ENCODE data around the gene ANKRD10.

ANKRD10 gene

GRCh38 chr13:110913322-110914080, 1.4 kb downstream of the ANKRD10 start:
- H3K27me3 Mint-ChIP-seq: no peaks in the 10 kb centered on the region
- no peak for DNase-seq
- H3K9me3 Mint-ChIP-seq: no peaks in the 10 kb centered on the region
- peaks cover 63% of the 10 kb centered on the region for H3K4me1 Mint-ChIP-seq (ENCODE audit: low read depth)
- H3K36me3 Mint-ChIP-seq (ENCODE audit: low read depth): peaks cover 65% of the 10 kb centered on the region
- peak overlapping the region; percentile 89 for H3K4me3 Mint-ChIP-seq
- H3K27ac Mint-ChIP-seq: peak overlapping the region; percentile 93

- Mint-ChIP-seq H3K27ac (peak overlapping the region; percentile 93), H3K4me3 (peak overlapping the region; percentile 89), H3K4me1 (ENCODE audit: low read depth) (peaks cover 70% of the 10 kb centered on the region)
Measured at GRCh38 chr13:110912651-110913051, 2.2 kb downstream of the ANKRD10 start.

GRCh38 chr13:110911880-110912279, 3.0 kb downstream of the ANKRD10 start:
- Mint-ChIP-seq H3K4me3 (peak overlapping the region; percentile 89), H3K27ac (peak overlapping the region; percentile 93), H3K27me3 (no peaks in the 10 kb centered on the region), H3K4me1 (ENCODE audit: low read depth) (peaks cover 71% of the 10 kb centered on the region), H3K36me3 (ENCODE audit: low read depth) (peaks cover 68% of the 10 kb centered on the region), H3K9me3 (no peaks in the 10 kb centered on the region)
- no peak for DNase-seq

More at GRCh38 chr13:110912651-110913051, 2.2 kb downstream of the ANKRD10 start:
- DNase-seq: no peak
- no peaks in the 10 kb centered on the region for H3K27me3 Mint-ChIP-seq
- peaks cover 66% of the 10 kb centered on the region for H3K36me3 Mint-ChIP-seq (ENCODE audit: low read depth)
- no peaks in the 10 kb centered on the region for H3K9me3 Mint-ChIP-seq

GRCh38 chr13:110910013-110910890, 4.6 kb downstream of the ANKRD10 start:
- no peak for DNase-seq
- H3K9me3 Mint-ChIP-seq: no peaks in the 10 kb centered on the region
- H3K27me3 Mint-ChIP-seq: no peaks in the 10 kb centered on the region
- H3K4me1 Mint-ChIP-seq (ENCODE audit: low read depth): peaks cover 76% of the 10 kb centered on the region
- peak overlapping the region; percentile 37 for H3K27ac Mint-ChIP-seq
- no peak overlapping the region for H3K4me3 Mint-ChIP-seq
- peaks cover 84% of the 10 kb centered on the region for H3K36me3 Mint-ChIP-seq (ENCODE audit: low read depth)

- peaks cover 95% of the 10 kb centered on the region for H3K36me3 Mint-ChIP-seq (ENCODE audit: low read depth)
Measured at GRCh38 chr13:110907951-110908898, 6.6 kb downstream of the ANKRD10 start.

GRCh38 chr13:110907301-110907700, 7.6 kb downstream of the ANKRD10 start:
- peaks cover 94% of the 10 kb centered on the region for H3K36me3 Mint-ChIP-seq (ENCODE audit: low read depth)
- peak overlapping the region; percentile 28 for H3K27ac Mint-ChIP-seq
- DNase-seq: no peak
- peaks cover 68% of the 10 kb centered on the region for H3K4me1 Mint-ChIP-seq (ENCODE audit: low read depth)
- no peak overlapping the region for H3K4me3 Mint-ChIP-seq
- H3K9me3 Mint-ChIP-seq: no peaks in the 10 kb centered on the region
- no peaks in the 10 kb centered on the region for H3K27me3 Mint-ChIP-seq

More at GRCh38 chr13:110907951-110908898, 6.6 kb downstream of the ANKRD10 start:
- Mint-ChIP-seq H3K27me3 (no peaks in the 10 kb centered on the region), H3K9me3 (no peaks in the 10 kb centered on the region), H3K27ac (peak overlapping the region; percentile 64), H3K4me1 (ENCODE audit: low read depth) (peaks cover 74% of the 10 kb centered on the region), H3K4me3 (no peak overlapping the region)
- DNase-seq: no peak

GRCh38 chr13:110904748-110905147, 10.1 kb downstream of the ANKRD10 start:
- peaks cover 89% of the 10 kb centered on the region for H3K36me3 Mint-ChIP-seq (ENCODE audit: low read depth)
- no peaks in the 10 kb centered on the region for H3K27me3 Mint-ChIP-seq
- peaks cover 47% of the 10 kb centered on the region for H3K4me1 Mint-ChIP-seq (ENCODE audit: low read depth)
- H3K4me3 Mint-ChIP-seq: no peak overlapping the region
- no peak for DNase-seq
- H3K9me3 Mint-ChIP-seq: no peaks in the 10 kb centered on the region
- H3K27ac Mint-ChIP-seq: no peak overlapping the region

GRCh38 chr13:110902370-110902769, 12.5 kb downstream of the ANKRD10 start:
- Mint-ChIP-seq H3K4me3 (no peak overlapping the region), H3K27me3 (no peaks in the 10 kb centered on the region), H3K27ac (no peak overlapping the region), H3K9me3 (no peaks in the 10 kb centered on the region), H3K36me3 (ENCODE audit: low read depth) (peaks cover 85% of the 10 kb centered on the region), H3K4me1 (ENCODE audit: low read depth) (peaks cover 27% of the 10 kb centered on the region)
- DNase-seq: no peak

GRCh38 chr13:110897521-110897920, 17.3 kb downstream of the ANKRD10 start:
- no peak overlapping the region for H3K27ac Mint-ChIP-seq
- DNase-seq: no peak
- H3K4me1 Mint-ChIP-seq (ENCODE audit: low read depth): peaks cover 9% of the 10 kb centered on the region
- no peak overlapping the region for H3K4me3 Mint-ChIP-seq
- H3K27me3 Mint-ChIP-seq: no peaks in the 10 kb centered on the region
- no peaks in the 10 kb centered on the region for H3K9me3 Mint-ChIP-seq
- H3K36me3 Mint-ChIP-seq (ENCODE audit: low read depth): peaks cover 81% of the 10 kb centered on the region

- Mint-ChIP-seq H3K4me1 (ENCODE audit: low read depth) (peaks cover 9% of the 10 kb centered on the region), H3K4me3 (no peak overlapping the region), H3K36me3 (ENCODE audit: low read depth) (peaks cover 84% of the 10 kb centered on the region), H3K27ac (no peak overlapping the region), H3K27me3 (no peaks in the 10 kb centered on the region), H3K9me3 (no peaks in the 10 kb centered on the region)
- no peak for DNase-seq
Measured at GRCh38 chr13:110897014-110897413, 17.9 kb downstream of the ANKRD10 start.

- no peak for DNase-seq
- no peak overlapping the region for H3K27ac Mint-ChIP-seq
- H3K9me3 Mint-ChIP-seq: no peaks in the 10 kb centered on the region
- H3K27me3 Mint-ChIP-seq: no peaks in the 10 kb centered on the region
- H3K36me3 Mint-ChIP-seq (ENCODE audit: low read depth): peaks cover 73% of the 10 kb centered on the region
- peaks cover 4% of the 10 kb centered on the region for H3K4me1 Mint-ChIP-seq (ENCODE audit: low read depth)
- no peak overlapping the region for H3K4me3 Mint-ChIP-seq
Measured at GRCh38 chr13:110894086-110894485, 20.8 kb downstream of the ANKRD10 start.

GRCh38 chr13:110893571-110893970, 21.3 kb downstream of the ANKRD10 start:
- no peak overlapping the region for H3K4me3 Mint-ChIP-seq
- DNase-seq: no peak
- H3K4me1 Mint-ChIP-seq (ENCODE audit: low read depth): peaks cover 4% of the 10 kb centered on the region
- H3K27me3 Mint-ChIP-seq: no peaks in the 10 kb centered on the region
- no peaks in the 10 kb centered on the region for H3K9me3 Mint-ChIP-seq
- peaks cover 69% of the 10 kb centered on the region for H3K36me3 Mint-ChIP-seq (ENCODE audit: low read depth)
- H3K27ac Mint-ChIP-seq: no peak overlapping the region

GRCh38 chr13:110890279-110891165, 24.3 kb downstream of the ANKRD10 start:
- no peak overlapping the region for H3K27ac Mint-ChIP-seq
- DNase-seq: no peak
- no peaks in the 10 kb centered on the region for H3K27me3 Mint-ChIP-seq

More at GRCh38 chr13:110890279-110891165, 24.3 kb downstream of the ANKRD10 start:
- H3K9me3 Mint-ChIP-seq: no peaks in the 10 kb centered on the region
- H3K4me1 Mint-ChIP-seq (ENCODE audit: low read depth): peaks cover 2% of the 10 kb centered on the region
- no peak overlapping the region for H3K4me3 Mint-ChIP-seq
- peaks cover 45% of the 10 kb centered on the region for H3K36me3 Mint-ChIP-seq (ENCODE audit: low read depth)

All from activated T-cell treated with anti-CD3 and anti-CD28 coated beads, Interleukin-2, amount 50 U/mL, for 24 hours (primary cell).